GM20000 (cell line): ENCODE measurements around the gene AHCYL1.
A peak's percentile ranks its signal among the peaks of the same experiment; 100 is the strongest.
"Not testable (repeated sequence)": the region's sequence is repeated elsewhere in the genome, so short reads cannot be mapped to it uniquely, and the experiment has no call there.

ENCODE experiments used
- DNase-seq: peaks from one replicate; pipeline ENCODE4 v3.0.0; 2012; ENCODE audit warnings: low spot score
- CTCF ChIP-seq: IDR thresholded peaks from 2 replicates; pipeline ENCODE4 v1.5.1; 2012; ENCODE audit warnings: mild to moderate bottlenecking, control low read depth; ENCODE audit errors: extremely low read depth, missing control alignments

The AHCYL1 gene

GRCh38 chr1:110011527-110012041, 27.0 kb downstream of the AHCYL1 start:
- TF ChIP-seq CTCF = peak; percentile 37
- DNase-seq = peak; percentile 77

GRCh38 chr1:110012100-110012780, 27.7 kb downstream of the AHCYL1 start:
- DNase-seq = peak; percentile 43
- no peak for TF ChIP-seq CTCF

- no peak for TF ChIP-seq CTCF
- DNase-seq = no peak
Observed at GRCh38 chr1:110017792-110018191, 33.2 kb downstream of the AHCYL1 start.

- no peak for DNase-seq
- TF ChIP-seq CTCF = no peak
Observed at GRCh38 chr1:110018396-110018795, 33.8 kb downstream of the AHCYL1 start.

GRCh38 chr1:110019770-110020169, 35.2 kb downstream of the AHCYL1 start:
- TF ChIP-seq CTCF = no peak
- DNase-seq = no peak

- TF ChIP-seq CTCF = no peak
- DNase-seq = no peak
Observed at GRCh38 chr1:110021285-110021684, 36.7 kb downstream of the AHCYL1 start.

- no peak for DNase-seq
- TF ChIP-seq CTCF = no peak
Observed at GRCh38 chr1:110024613-110025012, 40.0 kb downstream of the AHCYL1 start.

GRCh38 chr1:110030687-110031086, 46.1 kb downstream of the AHCYL1 start:
- DNase-seq = not testable (repeated sequence)
